OCI-M2 (cell line): ENCODE results near the gene RPN2.

Experiments used
- DNase-seq: peaks from one replicate; lab custom pipeline; 2025; ENCODE audit not compliant: unreplicated experiment; lab: John Stamatoyannopoulos, UW

The RPN2 gene

DNA sequence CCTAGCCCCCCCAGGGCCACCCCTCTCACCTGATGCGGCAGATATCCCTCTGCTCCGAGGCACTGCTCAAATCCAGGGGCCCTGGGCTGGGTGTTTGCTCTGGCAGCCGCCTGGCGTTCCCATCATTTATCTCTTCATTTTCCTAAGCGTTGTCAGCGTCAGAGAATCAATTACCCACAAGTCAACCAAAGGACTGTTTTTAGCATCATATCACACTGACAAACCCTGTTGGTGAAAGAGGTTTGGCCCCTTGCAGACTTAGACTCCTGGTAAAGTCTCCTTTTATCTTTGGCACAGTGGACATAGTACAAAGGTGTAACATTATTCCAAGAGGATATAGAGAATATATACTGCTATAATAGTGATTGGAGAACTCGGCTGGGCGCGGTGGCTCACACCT, 82.6 kb downstream of the RPN2 start, which contains the start of gene GHRH:
Gene GHRH, minus strand, starts transcription at position 101 of the 400 bp plus-strand sequence. CDS start 4,925 bp downstream, outside the sequence.
- no peak for DNase-seq

DNA sequence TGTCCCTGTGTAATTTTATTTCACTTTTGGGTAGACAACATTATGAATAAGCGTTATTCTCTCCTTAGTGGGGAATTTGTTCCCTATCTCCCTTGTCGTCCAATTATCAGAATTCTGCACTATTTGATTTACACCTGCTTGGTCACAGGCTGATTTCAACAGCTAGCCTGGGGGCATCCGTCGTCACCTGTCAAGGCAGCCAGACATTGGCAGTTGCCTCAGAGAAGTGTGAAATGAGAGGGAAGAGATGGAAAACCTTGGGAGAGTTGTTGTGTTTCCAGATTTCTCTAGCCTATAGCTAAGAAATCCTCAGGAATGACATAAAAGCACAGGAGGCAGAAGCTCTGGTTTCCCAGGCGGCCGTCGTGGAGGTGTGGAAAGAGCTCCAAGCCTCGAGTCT, 83.4 kb downstream of the RPN2 start:
- DNase-seq: no peak

DNA sequence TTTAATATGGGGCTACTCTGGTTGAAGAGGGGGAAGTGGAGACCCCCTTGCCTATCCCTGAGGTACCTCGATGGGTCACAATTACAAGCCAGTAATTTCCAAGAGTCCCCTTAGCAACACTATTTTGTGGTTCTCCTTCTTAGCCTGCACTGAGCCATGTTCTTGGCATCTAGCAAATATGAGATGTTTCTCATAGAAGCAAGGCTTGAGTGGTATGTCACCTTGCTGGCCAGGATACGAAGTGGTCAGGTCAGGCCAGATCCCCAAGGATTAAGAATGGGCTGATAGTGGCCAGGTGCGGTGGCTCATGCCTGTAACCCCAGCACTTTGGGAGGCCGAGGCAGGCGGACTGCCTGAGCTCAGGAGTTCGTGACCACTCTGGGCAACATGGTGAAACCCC, 84.6 kb downstream of the RPN2 start:
- no peak for DNase-seq

DNA sequence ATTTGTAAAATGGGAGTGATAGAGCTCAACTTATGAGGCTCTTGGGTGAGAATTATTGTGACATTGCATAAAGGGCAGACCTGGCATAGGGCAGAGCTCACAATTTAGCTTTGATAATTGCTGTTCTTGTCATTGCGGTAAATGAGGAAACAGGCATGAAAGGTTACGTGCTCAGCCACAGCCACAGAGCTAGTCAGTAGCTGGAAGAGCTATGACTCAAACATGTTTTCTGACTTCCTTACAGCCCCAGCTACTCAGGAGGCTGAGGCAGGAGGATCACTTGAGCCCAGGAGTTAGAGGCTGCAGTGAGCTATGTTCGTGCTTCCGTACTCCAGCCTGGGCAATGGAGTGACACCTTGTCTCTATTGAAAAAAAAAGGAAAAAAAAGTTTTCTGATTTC, 86.0 kb downstream of the RPN2 start:
- DNase-seq: no peak

DNA sequence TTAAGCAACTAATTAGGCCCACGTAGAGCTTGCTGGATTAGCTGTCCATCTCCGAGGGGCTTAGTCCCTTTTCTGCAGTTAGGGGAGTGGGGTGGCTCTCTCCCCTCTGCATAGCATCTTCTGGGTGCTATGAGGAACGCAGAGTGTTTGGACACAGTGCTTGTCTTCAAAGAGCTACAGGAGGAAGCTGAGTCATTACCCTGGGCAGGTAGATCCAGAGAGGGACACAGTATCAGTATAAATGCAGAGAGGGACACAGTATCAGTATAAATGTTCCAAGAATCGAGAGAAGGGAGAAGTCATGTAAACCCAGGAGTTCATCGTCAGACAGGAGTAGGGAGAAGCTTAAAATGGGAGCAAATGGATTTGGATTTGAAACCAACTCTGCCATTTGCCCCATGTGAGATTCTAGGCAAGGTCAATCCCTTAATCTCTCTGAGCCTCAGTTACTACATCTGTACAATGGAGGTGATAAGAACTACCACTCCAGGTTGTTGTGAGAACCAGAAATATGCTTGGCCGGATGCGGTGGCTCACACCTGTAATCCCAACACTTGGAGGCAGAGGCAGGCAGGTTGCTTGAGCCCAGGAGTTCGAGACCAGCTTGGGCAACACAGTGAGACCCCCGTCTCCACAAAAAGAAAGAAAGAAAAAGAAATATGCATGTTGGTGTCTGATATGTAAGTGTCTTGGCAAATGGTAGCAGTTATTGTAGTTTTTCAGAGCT, 88.0 kb downstream of the RPN2 start:
- no peak for DNase-seq

DNA sequence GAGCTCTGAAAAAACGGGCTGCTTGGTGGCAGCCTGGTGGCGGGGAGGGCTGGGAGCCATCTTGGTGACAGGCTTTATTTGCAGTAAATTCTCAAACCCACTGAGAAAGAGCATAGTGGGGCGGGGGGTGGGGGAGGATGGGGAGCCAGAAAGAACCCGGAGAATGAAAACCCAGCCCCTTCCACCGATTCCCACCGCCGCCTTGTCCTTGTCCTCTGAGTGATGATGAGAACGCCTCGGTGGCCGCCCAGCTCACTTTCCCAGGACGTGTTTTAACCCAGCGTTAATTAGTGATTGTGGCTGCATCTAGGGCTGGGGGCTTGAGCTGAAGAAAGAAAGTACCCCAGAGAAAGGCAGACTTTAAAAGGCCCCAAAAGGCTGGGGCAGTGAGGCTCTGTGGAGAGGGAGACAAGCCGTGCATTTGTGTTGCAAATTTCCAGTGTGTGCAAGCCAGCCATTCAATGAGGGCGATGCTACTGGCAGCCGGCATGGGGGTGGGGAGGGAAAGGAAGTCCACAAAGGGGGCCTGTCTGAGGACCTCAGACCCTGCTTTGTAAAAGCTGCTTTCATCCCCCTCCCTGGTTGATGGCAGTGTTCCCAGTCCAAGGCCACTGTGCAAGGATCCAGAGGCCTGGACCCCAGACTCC, 88.7 kb downstream of the RPN2 start:
- DNase-seq: no peak

DNA sequence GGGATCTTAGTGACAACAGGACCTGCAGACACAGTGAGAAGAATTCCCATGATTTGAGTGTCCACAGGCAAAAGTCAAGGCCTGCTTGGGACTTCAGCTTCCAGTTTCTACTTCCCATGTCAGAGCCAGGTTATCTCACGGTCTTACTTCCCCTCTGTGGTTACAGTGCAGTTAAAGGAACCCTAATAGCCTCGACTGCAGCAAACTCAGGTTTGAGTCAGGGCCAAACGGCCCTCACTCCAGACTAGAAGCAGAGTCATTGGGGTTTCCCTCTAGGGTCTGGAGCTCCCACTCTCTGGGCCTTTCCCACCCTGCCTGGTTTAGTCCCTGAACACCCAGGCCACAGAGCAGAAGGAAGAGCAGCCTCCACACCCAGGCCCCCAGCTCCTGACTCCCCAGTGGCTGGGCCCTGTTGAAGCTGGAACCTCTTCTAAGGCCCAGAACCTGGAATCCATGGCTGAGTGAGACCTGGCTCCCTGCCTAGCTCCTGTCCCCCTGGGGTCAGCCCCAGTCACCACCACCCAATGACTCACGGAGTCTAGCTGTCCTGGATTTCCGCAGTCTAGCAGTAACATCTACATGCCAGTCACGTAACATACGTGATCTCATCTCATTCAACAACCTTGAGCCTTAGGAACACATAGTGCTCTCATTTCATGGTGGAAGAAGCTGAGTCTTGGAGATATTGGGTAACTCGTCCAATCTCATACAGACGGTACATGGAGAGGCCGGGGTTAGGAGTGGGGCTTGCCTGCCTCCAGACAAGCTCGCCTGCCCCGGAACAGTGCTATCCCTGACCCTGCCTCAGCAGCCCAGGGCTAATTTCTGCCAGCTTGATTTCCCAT, 91.7 kb downstream of the RPN2 start:
- no peak for DNase-seq

DNA sequence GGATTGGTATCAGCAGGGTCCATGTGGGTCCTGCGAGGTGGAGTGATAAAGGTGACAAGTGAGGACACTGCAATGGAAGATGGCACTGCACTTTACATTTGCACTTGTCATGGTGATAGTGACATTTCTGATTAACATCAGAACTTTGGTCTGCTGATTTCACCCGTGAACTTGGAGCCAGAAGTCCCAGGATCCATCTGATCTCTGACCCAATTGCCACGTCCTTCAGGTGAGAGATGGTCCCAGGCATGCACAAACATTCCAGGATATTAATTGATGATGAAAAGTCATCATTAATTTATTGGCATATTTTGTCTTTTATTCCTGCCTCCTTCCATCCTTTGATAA, 92.3 kb downstream of the RPN2 start:
- no peak for DNase-seq

DNA sequence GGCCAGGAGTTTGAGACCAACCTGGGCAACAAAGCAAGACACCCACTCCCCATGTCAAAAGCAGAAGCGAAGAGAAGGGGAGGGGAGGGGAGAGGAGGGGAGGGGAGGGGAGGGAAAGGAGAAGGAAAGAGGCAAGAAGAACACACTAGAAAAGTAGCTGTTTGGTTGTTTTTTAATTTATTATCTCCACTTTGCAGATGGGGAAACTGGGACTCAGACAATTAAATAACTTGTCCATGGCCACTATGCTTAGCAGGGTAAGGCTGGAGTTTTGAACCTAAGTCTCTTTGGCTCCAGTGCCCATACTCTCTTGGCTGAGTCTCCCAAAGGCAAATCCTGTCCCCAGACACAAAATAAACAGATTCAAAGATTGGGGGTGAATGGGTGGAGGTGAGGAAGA, 94.9 kb downstream of the RPN2 start:
- DNase-seq: no peak

DNA sequence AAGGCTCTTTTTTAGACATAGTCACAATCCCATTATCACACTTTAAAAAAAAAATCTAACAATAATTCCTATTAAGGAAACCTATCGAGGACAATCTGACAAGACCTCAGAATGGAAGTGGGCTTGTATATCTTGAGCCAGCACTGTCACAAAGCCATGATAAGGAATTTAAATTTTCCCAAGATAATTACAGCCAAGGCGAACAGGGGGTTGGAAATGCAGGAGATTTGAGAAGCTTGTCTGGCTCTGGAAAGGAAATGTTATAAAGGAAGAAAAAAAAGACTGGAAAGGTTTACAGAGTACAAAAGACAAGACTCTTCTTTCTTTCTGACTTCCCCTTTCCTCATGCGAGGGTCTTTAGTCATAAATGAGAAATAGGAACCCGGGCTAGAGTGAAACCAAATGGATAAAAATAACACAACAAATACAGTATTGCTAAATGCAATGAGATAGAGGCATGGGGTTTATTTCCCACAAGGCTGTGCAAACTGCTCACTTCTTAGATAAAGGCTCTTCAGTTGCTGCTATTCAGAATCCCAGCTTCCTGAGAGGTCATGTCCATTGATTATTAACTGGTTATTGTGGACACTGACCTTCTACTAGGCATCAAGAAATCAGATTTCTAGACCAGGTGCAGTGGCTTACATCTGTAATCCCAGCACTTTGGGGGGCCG, 95.9 kb downstream of the RPN2 start:
- no peak for DNase-seq

DNA sequence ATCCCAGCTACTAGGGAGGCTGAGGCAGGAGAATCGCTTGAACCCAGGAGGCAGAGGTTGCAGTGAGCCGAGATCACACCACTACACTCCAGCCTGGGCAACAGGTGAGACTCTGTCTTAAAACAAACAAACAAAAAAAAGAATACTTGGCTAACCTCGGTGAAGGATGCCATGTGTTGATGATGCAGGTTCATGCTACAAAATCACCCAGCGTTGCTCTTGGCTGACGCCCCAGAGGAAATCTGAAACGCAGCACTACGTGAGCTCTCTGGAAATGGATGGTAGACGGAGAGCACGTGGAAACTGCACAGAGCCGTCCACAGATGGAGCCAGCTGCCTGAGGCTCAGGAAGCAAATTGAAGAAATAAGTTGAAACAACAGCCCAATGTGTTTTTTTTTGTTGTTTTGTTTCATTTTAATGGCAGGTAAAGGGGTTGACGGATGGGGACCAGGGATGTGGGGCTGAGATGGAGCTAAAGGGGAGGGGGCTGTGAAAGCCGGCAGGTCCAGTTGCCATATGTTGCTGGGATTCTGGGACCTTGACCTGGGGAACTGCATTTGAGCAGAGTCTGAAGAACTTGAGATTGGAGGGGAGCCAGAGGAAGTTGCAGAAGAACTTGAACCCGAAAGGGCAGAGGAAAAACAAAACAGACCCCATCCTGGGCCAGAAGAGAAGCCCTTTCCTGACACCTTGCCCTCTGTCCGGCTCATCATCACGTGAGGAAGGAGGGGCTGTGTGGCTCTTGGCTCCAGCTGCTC, 97.5 kb downstream of the RPN2 start:
- no peak for DNase-seq

DNA sequence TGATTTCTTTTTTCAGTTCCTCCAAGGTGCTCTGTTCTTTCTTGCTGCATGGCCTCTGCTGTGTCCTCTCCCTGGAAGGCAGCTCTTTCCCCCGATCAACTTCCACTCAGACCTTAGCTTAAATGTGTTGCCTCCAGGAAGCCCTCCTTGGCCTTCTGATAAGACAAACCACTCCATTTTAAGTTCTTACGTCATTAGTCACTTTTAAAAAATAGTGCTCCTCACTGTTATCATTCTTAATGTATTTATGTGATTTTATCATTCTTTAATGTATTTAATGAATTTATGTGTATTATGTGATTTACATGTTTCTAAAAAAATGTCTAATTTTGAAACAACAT, 98.1 kb downstream of the RPN2 start:
- no peak for DNase-seq

DNA sequence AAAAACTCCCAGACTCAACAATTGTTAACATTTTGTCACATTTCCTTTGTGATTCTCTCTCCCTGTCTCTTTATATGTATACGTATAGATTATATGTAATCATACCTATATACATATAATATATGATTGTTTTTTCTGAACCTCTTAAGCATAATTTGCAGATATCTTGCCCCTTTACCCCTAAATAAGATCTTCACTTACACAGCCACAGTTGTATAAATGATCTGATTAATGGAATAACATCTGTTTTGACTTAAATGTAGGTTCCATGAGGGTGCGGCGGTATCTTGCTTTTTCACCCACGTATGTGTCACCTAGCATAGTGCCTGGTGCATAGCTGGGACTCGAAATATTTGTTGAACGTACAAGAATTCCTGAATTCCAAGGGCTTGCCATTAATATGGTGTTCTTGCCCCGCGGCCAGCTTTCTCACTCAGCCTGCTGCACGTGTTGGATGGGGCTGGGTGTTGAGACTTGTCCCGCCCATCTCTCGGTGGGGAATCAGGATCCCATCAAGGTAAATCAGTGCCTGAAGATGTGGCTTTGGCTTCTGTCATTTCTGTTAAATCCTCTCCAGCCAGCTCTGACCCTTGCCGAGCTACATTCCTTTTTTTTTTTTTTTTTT, 99.9 kb downstream of the RPN2 start:
- no peak for DNase-seq

DNA sequence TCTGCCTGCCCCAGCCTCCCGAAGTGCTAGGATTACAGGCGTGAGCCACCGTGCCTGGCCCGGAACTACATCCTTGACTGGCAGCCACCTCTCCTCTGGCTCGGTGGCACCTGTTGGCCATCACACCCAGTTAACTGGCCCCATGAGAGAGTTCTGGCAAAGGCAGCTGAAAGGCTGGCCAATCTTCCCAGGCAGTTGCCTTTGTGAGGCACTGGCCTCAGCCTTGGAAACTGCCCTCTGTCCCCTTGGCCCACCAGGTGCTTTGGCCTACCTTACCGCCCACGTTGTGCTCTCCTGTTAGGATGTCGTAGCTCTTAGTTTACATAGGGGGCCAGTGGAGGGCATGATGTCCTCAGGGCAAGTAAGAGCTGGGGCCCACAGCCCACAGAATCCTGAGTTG, 100.7 kb downstream of the RPN2 start:
- no peak for DNase-seq

DNA sequence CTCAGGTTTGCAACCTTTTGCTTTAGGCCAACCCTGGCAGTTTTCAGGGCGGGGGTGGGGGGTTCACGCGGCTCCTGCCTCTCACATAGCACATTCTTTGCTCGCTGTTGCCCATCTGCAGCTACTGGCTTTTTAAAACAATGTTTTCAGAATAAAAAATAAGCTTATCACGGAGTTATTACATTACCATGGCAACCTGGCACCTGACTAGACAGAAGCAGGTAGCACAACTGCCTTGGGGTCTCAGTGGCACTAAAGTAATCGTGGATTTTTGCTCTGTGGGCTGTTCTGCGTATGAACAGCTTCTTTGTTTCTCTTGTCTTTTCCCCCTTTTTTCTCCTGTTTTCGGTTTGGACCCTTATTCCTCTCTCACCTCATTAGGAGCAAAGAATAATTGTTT, 101.3 kb downstream of the RPN2 start:
- no peak for DNase-seq

DNA sequence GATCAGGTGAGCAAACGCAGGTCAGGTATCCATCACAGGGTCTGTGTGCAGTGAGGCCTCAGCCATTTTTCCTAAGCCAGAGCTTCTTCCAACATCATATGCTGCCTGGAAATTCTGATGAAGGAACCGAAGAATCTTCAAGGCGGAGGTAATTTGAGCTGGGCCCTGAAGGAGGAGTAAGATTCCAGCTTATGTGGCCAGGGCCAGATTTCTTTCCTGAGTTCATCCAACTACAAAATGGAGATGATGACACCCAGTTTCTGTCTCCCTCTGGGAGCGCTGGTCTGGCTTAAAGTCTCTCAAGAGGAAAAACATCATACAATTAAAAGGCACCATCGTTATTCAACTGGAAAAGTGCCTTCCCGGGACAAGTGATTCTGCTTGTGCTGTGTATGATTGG, 103.4 kb downstream of the RPN2 start:
- no peak for DNase-seq

DNA sequence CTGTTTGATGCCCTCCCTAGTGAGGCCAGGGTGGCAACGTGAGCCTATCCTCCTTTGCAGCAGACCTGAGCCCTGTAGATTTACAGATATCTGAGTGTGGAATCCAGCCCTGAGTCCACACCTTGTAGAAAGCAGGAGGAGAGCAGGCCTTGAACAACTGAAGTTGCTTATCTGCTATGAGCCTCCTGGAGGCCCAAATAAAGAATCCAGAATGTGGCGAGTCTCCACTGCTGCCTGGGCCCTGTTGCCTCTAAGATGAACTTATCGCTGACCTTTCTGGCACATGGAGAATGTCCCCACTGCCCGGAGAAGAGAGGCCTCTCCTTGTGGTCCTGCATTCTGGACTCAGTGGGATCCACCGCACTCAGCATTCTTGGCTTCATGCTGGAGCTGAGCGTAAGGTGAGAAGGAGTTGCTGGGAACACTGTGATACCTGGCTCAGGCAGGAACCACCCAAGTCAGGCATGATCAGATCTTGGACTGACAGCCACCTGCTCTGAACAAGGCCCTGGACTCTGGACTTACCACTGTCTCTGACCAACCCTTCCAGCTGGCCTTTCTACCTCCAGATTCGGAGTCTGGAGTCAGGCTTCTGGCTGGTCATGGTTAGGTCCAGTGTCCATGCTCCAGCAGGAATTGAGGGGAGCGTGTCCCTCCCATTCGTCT, 104.5 kb downstream of the RPN2 start:
- DNase-seq: no peak

DNA sequence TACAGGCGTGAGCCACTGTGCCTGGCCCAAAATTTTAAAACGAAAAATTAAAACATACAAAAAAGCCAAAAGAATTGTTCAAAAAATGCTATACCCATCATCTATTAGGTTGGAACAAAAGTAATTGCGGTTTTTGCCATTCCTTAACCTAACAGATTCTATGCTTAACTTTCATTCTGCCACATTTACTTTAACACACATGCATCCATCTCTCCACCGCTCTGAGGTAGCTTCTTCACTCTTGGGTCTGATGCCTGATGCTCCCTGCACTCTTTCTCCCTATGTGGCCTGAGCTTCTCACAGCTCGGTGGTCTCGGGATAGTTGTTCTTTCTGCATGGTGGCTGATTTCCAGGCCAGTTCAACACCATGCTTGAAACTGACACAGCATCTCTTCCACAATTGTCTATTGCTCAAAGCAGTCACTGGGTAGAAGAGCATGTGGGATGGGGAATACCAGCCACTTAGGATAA, 105.6 kb downstream of the RPN2 start:
- DNase-seq: no peak

DNA sequence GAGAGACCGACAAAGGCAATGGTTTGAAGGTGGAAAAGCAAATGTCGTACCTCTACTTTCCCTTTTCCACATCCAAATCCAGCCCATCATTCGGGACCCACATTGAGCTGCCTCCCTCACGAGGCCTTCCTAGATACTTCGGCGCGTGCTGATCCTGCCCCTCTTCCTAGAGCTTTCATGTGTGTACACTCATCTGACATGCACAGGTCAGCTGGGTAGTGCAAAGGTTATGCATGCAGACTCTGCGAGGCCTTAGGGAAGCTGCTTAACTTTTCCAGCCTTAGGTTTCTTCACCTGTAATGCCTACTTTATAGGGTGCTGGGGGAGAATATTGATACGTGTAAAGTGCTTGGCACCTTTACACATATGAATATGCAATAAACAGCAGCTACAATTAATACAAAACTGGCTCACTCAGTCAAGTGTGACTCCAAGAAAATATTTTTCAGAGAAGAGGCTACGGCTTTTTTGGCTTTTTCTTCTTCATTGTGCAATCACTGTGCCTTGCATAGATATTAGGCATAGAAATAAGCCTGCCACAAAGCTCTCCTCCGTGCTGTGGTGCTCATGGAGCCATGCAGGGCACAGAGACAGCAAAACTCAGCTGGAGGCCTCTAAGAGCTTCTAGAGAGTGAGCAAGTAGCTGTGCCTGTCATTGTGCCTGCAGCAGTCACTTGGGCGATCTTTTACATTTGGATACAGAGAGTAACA, 106.7 kb downstream of the RPN2 start:
- DNase-seq: no peak
